Esophagus muscularis mucosa (tissue), 4 donors: ENCODE data around the gene PHLPP1. TPM values are rescaled to one million over a fixed set of nuclear protein-coding genes. Genes with fewer than 3 reads are reported as not detected.

Experiments used
- DNase-seq: peaks from one replicate; pipeline ENCODE4 v3.0.0-alpha.2; 2017; ENCODE audit errors: extremely low spot score
- H3K27ac ChIP-seq, 4 donors: fragments of 200-600 bp; sonication (generic); replicated peaks in 1 of 4; 1 replicate in 3 of 4; 2 replicates in 1 of 4; pipeline ENCODE4 v1.5.1; 2016 to 2019; ENCODE audit warnings: mild to moderate bottlenecking in 1 of 4
- H3K27me3 ChIP-seq, 4 donors: fragments of 200-600 bp; sonication (generic); one replicate each; pipeline versions ENCODE4 v1.5.1 to v1.6.0; 2016 to 2019
- H3K36me3 ChIP-seq, 4 donors: fragments of 200-600 bp; sonication (generic); one replicate each; pipeline ENCODE4 v1.5.1; 2016 to 2019
- H3K4me1 ChIP-seq, 4 donors: fragments of 200-600 bp; sonication (generic); one replicate each; pipeline ENCODE4 v1.5.1; 2016 to 2019
- H3K4me3 ChIP-seq, 4 donors: fragments of 200-600 bp; sonication (generic); 1 replicate in 2 of 4; 2 replicates in 2 of 4; pipeline ENCODE4 v1.5.1; 2016 to 2019; ENCODE audit warnings: mild to moderate bottlenecking in 4 of 4, moderate library complexity in 1 of 4
- H3K9me3 ChIP-seq, 4 donors: fragments of 200-600 bp; sonication (generic); 1 replicate in 3 of 4; 2 replicates in 1 of 4; pipeline ENCODE4 v1.5.1; 2016 to 2019
- EP300 ChIP-seq: sonication (generic); formaldehyde crosslinking; IDR thresholded peaks from one replicate; pipeline ENCODE4 v1.6.1; 2017; ENCODE audit warnings: antibody characterized with exemption
- POLR2A ChIP-seq: fragments of 450-650 bp; IDR thresholded peaks from one replicate; pipeline ENCODE4 v1.6.1; 2017; ENCODE audit warnings: antibody characterized with exemption, moderate library complexity, mild to moderate bottlenecking, low read depth
- POLR2AphosphoS5 ChIP-seq, 2 donors: sonication (generic); formaldehyde crosslinking; IDR thresholded peaks; one replicate each; pipeline ENCODE4 v1.6.1; 2017; ENCODE audit warnings: antibody characterized with exemption in 2 of 2
- WGBS: methylation state at CpG from one replicate; pipeline ENCODE4 v1.1.5; 2018; 5-methylcytosine and 5-hydroxymethylcytosine counted together
- intact Hi-C: fragments of 100-400 bp; cut with DNase I; formaldehyde crosslinking; loops from one replicate; pipeline ENCODE4 v1.15.1; 2023
- total RNA-seq, 4 donors: library from RNA; depleted of rRNA; stranded (reverse); fragments of >200 nt; gene quantifications; one replicate each; pipeline versions ENCODE4 v1.1.0 to v1.2.1, GENCODE V29; 2016
- TF ChIP-seq, protein P1 (sequence below), 3 experiments: fragments of 200-600 bp in 2 of 3; fragments of 450-650 bp in 1 of 3; sonication (generic) in 2 of 3; IDR thresholded peaks; one replicate each; pipeline ENCODE4 v1.5.1; 2017 to 2019; ENCODE audit warnings: antibody characterized with exemption in 3 of 3, mild to moderate bottlenecking in 2 of 3, moderate library complexity in 1 of 3

PHLPP1 gene
- total RNA-seq, 4 donors from 2014 or later, result 11.6 to 23.0 (median 17.3) TPM

DNA sequence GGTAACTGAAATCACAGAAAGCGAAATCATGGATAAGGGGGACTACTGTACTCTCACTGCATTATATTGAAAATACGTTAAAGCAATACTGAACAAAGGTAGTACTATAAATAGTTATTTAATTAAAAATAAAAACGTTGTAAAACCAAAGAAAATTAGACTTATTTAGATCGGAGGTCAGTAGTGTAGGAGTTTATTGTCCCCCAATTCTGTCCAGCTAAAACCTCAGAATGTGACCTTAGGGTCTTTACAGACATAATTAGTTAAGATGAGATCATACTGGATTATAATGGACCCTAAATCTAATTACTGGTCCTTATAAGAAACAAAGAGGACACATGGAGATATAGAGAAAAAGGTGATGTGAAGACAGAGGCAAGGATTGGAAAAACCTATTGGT, 95.3 kb downstream of the PHLPP1 start:
- no peaks in the 10 kb centered on the region for H3K27me3 ChIP-seq
- WGBS, result 88% methylated on average over 4 of the region's 4 CpGs
- intact Hi-C loops, result no loop called here

DNA sequence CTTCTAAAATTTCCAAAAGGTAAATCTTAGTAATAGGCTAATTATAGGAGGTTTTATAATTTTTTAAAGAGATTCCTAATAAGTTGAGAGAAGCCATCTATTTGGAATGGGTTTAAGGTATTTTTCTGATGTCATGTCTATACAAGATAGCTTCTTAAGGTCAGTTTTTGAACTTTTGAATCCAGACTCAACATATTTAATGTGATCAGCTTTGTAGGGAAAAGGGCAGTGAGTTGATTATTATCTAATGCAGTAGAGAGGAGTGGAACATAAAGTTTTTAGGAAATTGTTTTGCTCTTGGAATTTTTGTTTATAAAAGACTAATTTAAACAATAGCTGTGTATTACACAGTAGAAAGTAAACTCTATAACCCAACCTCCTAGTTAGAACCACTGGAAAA, 96.3 kb downstream of the PHLPP1 start:
- Histone ChIP-seq H3K27ac (no peak overlapping the region), H3K4me3 (no peak overlapping the region), H3K36me3 (no peaks in the 10 kb centered on the region), H3K9me3 (no peaks in the 10 kb centered on the region), H3K27me3 (no peaks in the 10 kb centered on the region), H3K4me1 (peaks cover 0 to 19% (median 8%) of the 10 kb centered on the region in 4 donors)
- intact Hi-C loops, result no loop called here
- DNase-seq, result no peak
- TF ChIP-seq, protein P1, sequence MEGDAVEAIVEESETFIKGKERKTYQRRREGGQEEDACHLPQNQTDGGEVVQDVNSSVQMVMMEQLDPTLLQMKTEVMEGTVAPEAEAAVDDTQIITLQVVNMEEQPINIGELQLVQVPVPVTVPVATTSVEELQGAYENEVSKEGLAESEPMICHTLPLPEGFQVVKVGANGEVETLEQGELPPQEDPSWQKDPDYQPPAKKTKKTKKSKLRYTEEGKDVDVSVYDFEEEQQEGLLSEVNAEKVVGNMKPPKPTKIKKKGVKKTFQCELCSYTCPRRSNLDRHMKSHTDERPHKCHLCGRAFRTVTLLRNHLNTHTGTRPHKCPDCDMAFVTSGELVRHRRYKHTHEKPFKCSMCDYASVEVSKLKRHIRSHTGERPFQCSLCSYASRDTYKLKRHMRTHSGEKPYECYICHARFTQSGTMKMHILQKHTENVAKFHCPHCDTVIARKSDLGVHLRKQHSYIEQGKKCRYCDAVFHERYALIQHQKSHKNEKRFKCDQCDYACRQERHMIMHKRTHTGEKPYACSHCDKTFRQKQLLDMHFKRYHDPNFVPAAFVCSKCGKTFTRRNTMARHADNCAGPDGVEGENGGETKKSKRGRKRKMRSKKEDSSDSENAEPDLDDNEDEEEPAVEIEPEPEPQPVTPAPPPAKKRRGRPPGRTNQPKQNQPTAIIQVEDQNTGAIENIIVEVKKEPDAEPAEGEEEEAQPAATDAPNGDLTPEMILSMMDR (IDR thresholded peaks at IDR 0.05), result no peak
- TF ChIP-seq POLR2A, result no peak
- TF ChIP-seq POLR2AphosphoS5 (IDR thresholded peaks at IDR 0.05), result no peak
- no peak for TF ChIP-seq EP300

More for the DNA sequence above, 95.3 kb downstream of the PHLPP1 start:
- H3K36me3 ChIP-seq, result no peaks in the 10 kb centered on the region
- H3K9me3 ChIP-seq, result no peaks in the 10 kb centered on the region
- H3K4me1 ChIP-seq, result peaks cover 0 to 18% (median 8%) of the 10 kb centered on the region in 4 donors
- H3K27ac ChIP-seq, result no peak overlapping the region
- H3K4me3 ChIP-seq, result no peak overlapping the region
- no peak for DNase-seq
- TF ChIP-seq POLR2A, result no peak
- TF ChIP-seq EP300, result no peak
- TF ChIP-seq, protein P1 (IDR thresholded peaks at IDR 0.05), result no peak
- TF ChIP-seq POLR2AphosphoS5 (IDR thresholded peaks at IDR 0.05), result no peak

DNA sequence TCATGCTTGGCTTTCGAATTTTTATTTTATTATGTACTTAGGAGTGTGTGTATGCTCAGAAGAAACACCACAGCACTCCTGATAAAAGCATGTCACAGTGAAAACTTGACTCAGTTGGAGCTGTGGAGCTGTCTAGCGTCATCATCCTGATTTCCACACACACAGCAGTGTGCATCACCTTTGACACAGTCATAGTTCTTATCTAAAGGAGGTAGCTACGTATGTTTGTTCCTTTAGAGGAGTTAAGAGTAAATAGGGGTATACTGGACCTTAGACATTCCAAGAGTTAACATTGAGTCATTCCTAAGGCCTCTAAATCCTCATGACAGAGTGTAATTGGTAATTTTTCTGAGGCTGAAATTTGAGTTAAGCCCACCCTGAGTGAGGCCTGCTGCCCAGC, 96.9 kb downstream of the PHLPP1 start:
- Histone ChIP-seq H3K9me3 (no peaks in the 10 kb centered on the region), H3K4me1 (peaks cover 0 to 19% (median 8%) of the 10 kb centered on the region in 4 donors), H3K36me3 (no peaks in the 10 kb centered on the region), H3K27ac (no peak overlapping the region), H3K27me3 (no peaks in the 10 kb centered on the region), H3K4me3 (no peak overlapping the region)
- no peak for DNase-seq
- WGBS, result 89% methylated on average over 3 of the region's 3 CpGs
- TF ChIP-seq EP300, result no peak
- TF ChIP-seq, protein P1 (IDR thresholded peaks at IDR 0.05), result no peak
- TF ChIP-seq POLR2AphosphoS5 (IDR thresholded peaks at IDR 0.05), result no peak
- no peak for TF ChIP-seq POLR2A
- intact Hi-C loops, result no loop called here

DNA sequence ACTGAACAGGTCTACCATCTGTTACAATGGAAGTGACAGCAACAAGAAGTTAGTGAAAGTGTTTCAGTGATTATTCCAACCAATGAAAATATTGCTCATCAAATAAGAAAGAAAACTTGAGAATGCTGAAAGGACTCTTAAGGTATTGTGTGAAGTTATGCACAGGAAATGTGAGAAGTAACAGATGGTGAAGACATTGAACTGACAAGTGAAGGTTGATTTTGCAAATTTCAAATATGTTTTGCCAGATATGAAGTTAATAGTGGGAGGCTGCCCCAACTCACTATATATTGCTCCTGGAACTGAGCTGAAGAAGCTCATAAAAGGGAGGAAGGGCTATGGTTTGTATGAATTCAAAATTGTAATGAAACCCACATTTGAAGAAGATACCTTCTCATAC, 97.5 kb downstream of the PHLPP1 start:
- H3K4me1 ChIP-seq, result peaks cover 0 to 19% (median 8%) of the 10 kb centered on the region in 4 donors
- DNase-seq, result no peak
- H3K9me3 ChIP-seq, result no peaks in the 10 kb centered on the region
- no peaks in the 10 kb centered on the region for H3K27me3 ChIP-seq
- no peak for TF ChIP-seq POLR2A
- TF ChIP-seq EP300, result no peak
- H3K36me3 ChIP-seq, result no peaks in the 10 kb centered on the region
- intact Hi-C loops, result no loop called here
- no peak overlapping the region for H3K27ac ChIP-seq
- no peak overlapping the region for H3K4me3 ChIP-seq

DNA sequence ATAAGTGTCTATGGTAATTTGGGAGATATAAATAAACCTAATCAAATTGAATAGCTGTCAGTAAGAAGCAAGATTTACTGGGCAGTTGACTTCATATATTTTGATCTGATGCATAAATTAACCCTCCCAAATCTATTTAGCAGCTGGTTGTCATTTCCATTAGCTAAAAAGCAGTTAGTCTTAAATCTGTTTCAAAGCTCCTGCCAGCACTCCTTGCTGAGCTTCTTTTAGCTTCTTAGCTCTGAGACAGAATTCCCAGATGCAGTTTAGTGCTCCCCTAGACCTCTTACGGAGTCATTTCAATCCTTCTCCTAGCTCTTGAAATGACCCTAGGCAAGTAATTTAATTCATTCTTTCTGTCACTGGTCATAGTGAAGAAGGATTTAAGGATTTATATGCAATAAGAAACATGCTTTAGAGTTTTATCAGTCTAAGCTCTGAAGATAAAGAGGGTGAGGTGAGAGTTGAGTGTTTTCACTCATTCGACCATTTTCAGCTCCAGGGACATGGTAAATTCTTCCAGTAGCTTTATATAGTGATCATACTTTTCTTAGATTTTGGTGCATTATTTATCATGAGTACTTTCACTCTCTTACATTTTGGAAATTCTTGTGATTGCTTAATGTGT, 98.9 kb downstream of the PHLPP1 start:
- H3K36me3 ChIP-seq, result no peaks in the 10 kb centered on the region
- intact Hi-C loops, result no loop called here
- H3K4me3 ChIP-seq, result no peak overlapping the region
- no peaks in the 10 kb centered on the region for H3K27me3 ChIP-seq
- TF ChIP-seq, protein P1 (IDR thresholded peaks at IDR 0.05), result no peak
- TF ChIP-seq POLR2AphosphoS5 (IDR thresholded peaks at IDR 0.05), result no peak
- TF ChIP-seq EP300, result no peak
- no peak for TF ChIP-seq POLR2A
- no peaks in the 10 kb centered on the region for H3K9me3 ChIP-seq
- WGBS, result 78% methylated on average over 2 of the region's 2 CpGs
- H3K27ac ChIP-seq, result no peak overlapping the region
- no peak for DNase-seq
- peaks cover 0 to 19% (median 8%) of the 10 kb centered on the region in 4 donors for H3K4me1 ChIP-seq
